K562 (cell line): Measurements from ENCODE around the gene TNNT1. TPM values are rescaled to one million over a fixed set of nuclear protein-coding genes. Genes with fewer than 3 reads are reported as not detected.
A peak's percentile ranks its signal among the peaks of the same experiment; 100 is the strongest.

ENCODE experiments used
- ARHGAP35 ChIP-seq: fragments of 450-650 bp; IDR thresholded peaks from 2 replicates; pipeline ENCODE4 v1.6.1; 2018; ENCODE audit not compliant: partially characterized antibody
- BRD4 ChIP-seq: fragments of 200-600 bp; sonication (generic); IDR thresholded peaks from 2 replicates; pipeline ENCODE4 v1.6.1; 2017; ENCODE audit warnings: inconsistent platforms
- CBX1 ChIP-seq: sonication (generic); IDR thresholded peaks from 2 replicates; pipeline ENCODE4 v1.6.1; 2016; ENCODE audit warnings: antibody characterized with exemption, low read depth, mild to moderate bottlenecking
- FOXJ2 ChIP-seq: fragments of 200-800 bp; sonication (Bioruptor generic); IDR thresholded peaks from 2 replicates; pipeline ENCODE4 v1.6.1; 2016; ENCODE audit warnings: missing genetic modification characterization, missing compliant biosample characterization
- GABPA ChIP-seq: fragments of 200-800 bp; sonication (Bioruptor generic); conservative IDR thresholded peaks from 2 replicates; pipeline ENCODE4 v1.6.1; 2016; ENCODE audit warnings: low read depth, missing genetic modification characterization, missing compliant biosample characterization
- KHSRP ChIP-seq: fragments of 450-650 bp; IDR thresholded peaks from 2 replicates; pipeline ENCODE4 v1.6.1; 2017
- POLR2A ChIP-seq: fragments of 450-650 bp; conservative IDR thresholded peaks from 2 replicates; pipeline ENCODE4 v1.6.1; 2016
- SREBF2 ChIP-seq: sonication (generic); formaldehyde crosslinking; IDR thresholded peaks from 2 replicates; pipeline ENCODE4 v1.4.0; 2020; ENCODE audit warnings: mild to moderate bottlenecking, missing genetic modification reagents
- SUPT5H ChIP-seq: fragments of 450-650 bp; IDR thresholded peaks from 2 replicates; pipeline ENCODE4 v1.6.1; 2016
- ZFX ChIP-seq: sonication (generic); formaldehyde crosslinking; IDR thresholded peaks from 2 replicates; pipeline ENCODE4 v1.8.0; 2022; ENCODE audit warnings: mild to moderate bottlenecking, missing genetic modification reagents, moderate library complexity
- polyA plus RNA-seq, 8 experiments: library from polyadenylated mRNA; depleted of rRNA in 4 of 8; stranded (reverse) in 5 of 8; unstranded in 3 of 8; fragments of >200 nt; fragmentation: Nextera tagmentation in 2 of 8; fragmentation: Illumina TruSeq in 1 of 8; extraction: Ambion mirVana in 2 of 8; extraction: Trizol in 1 of 8; gene quantifications; 2 replicates each; pipeline versions ENCODE4 v1.2.1 to v1.2.3, GENCODE V29; 2011 to 2014; ENCODE audit warnings: inconsistent platforms in 1 of 8, missing spikeins in 1 of 8
- total RNA-seq, 7 experiments: library from RNA; depleted of rRNA in 6 of 7; stranded (reverse); fragments of >200 nt in 6 of 7; fragmentation: Illumina TruSeq in 2 of 7; extraction: Trizol in 2 of 7; gene quantifications; 2 replicates each; pipeline versions ENCODE4 v1.2.1 to v1.2.3, GENCODE V29; 2011 to 2021; ENCODE audit warnings: low replicate concordance in 1 of 7
- TF ChIP-seq, protein P1 (sequence below): fragments of 450-650 bp; IDR thresholded peaks from 2 replicates; pipeline ENCODE4 v1.6.1; 2017; ENCODE audit warnings: antibody characterized with exemption
- TF ChIP-seq, protein P2 (sequence below): fragments of 450-650 bp; IDR thresholded peaks from 2 replicates; pipeline ENCODE4 v1.6.1; 2016; ENCODE audit warnings: mild to moderate bottlenecking, moderate library complexity
- TF ChIP-seq, protein P3 (sequence below): sonication (generic); formaldehyde crosslinking; IDR thresholded peaks from 2 replicates; pipeline ENCODE4 v1.8.0; 2022; ENCODE audit warnings: mild to moderate bottlenecking, missing genetic modification reagents, borderline replicate concordance

Gene TNNT1
- total and polyA plus RNA-seq, 9 of the 15 experiments (the other 6 are each of a cell fraction or from before 2014, with no cell fraction given), result 31.8 to 390 (median 227) TPM

DNA sequence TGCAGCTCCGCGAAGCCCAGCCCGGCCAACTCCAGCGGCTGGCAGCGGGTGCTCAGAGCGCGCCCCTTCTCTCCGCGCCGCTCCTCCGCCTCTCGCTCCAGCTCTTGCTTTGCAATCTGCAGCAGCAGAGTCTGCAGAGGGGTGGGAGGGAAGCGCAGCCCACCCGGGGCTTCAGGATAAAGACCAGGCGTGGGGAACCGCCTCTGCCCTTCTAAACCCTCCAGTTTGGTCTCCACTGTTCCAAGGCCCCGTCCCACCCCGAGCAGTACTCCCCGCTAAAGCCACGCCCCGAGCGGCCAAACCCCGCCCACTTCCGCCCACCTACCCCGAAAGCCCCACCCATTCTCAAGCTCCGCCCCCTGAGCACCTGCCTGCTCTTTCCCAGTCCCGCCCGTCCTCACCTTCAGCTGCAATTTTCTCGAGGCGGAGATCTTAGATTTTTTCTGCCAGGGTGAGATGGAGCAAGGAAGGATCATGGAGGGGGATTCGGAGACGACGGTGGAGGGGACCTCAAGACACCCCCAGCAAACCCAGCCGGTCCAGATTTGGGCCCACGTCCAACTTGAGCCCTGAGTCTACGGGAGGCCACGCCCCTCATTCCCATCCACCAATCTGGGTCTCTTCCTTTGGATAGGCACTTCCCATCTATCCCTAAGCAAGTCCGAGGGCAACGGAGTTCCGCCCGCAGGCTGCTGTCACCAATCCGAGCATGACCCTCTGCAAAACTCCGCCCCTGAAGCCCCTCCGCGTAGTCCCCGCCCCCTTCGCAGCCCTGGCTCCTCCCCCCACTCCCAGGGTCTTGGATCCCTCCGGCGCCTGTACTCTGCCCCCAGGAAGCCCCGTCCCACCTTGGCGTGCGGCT is 7.4 kb upstream of the TNNT1 start (continued):
- TF ChIP-seq ARHGAP35, result no peak
- TF ChIP-seq BRD4, result no peak
- TF ChIP-seq, protein P1, sequence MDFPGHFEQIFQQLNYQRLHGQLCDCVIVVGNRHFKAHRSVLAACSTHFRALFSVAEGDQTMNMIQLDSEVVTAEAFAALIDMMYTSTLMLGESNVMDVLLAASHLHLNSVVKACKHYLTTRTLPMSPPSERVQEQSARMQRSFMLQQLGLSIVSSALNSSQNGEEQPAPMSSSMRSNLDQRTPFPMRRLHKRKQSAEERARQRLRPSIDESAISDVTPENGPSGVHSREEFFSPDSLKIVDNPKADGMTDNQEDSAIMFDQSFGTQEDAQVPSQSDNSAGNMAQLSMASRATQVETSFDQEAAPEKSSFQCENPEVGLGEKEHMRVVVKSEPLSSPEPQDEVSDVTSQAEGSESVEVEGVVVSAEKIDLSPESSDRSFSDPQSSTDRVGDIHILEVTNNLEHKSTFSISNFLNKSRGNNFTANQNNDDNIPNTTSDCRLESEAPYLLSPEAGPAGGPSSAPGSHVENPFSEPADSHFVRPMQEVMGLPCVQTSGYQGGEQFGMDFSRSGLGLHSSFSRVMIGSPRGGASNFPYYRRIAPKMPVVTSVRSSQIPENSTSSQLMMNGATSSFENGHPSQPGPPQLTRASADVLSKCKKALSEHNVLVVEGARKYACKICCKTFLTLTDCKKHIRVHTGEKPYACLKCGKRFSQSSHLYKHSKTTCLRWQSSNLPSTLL, result no peak
- TF ChIP-seq FOXJ2 (tag), result no peak
- no peak for TF ChIP-seq SREBF2 (CRISPR knock-in tag)
- peak; percentile 53; the same call in 1 of the 2 replicates for TF ChIP-seq POLR2A
- no peak for TF ChIP-seq KHSRP
- no peak for TF ChIP-seq CBX1
- TF ChIP-seq, protein P2, sequence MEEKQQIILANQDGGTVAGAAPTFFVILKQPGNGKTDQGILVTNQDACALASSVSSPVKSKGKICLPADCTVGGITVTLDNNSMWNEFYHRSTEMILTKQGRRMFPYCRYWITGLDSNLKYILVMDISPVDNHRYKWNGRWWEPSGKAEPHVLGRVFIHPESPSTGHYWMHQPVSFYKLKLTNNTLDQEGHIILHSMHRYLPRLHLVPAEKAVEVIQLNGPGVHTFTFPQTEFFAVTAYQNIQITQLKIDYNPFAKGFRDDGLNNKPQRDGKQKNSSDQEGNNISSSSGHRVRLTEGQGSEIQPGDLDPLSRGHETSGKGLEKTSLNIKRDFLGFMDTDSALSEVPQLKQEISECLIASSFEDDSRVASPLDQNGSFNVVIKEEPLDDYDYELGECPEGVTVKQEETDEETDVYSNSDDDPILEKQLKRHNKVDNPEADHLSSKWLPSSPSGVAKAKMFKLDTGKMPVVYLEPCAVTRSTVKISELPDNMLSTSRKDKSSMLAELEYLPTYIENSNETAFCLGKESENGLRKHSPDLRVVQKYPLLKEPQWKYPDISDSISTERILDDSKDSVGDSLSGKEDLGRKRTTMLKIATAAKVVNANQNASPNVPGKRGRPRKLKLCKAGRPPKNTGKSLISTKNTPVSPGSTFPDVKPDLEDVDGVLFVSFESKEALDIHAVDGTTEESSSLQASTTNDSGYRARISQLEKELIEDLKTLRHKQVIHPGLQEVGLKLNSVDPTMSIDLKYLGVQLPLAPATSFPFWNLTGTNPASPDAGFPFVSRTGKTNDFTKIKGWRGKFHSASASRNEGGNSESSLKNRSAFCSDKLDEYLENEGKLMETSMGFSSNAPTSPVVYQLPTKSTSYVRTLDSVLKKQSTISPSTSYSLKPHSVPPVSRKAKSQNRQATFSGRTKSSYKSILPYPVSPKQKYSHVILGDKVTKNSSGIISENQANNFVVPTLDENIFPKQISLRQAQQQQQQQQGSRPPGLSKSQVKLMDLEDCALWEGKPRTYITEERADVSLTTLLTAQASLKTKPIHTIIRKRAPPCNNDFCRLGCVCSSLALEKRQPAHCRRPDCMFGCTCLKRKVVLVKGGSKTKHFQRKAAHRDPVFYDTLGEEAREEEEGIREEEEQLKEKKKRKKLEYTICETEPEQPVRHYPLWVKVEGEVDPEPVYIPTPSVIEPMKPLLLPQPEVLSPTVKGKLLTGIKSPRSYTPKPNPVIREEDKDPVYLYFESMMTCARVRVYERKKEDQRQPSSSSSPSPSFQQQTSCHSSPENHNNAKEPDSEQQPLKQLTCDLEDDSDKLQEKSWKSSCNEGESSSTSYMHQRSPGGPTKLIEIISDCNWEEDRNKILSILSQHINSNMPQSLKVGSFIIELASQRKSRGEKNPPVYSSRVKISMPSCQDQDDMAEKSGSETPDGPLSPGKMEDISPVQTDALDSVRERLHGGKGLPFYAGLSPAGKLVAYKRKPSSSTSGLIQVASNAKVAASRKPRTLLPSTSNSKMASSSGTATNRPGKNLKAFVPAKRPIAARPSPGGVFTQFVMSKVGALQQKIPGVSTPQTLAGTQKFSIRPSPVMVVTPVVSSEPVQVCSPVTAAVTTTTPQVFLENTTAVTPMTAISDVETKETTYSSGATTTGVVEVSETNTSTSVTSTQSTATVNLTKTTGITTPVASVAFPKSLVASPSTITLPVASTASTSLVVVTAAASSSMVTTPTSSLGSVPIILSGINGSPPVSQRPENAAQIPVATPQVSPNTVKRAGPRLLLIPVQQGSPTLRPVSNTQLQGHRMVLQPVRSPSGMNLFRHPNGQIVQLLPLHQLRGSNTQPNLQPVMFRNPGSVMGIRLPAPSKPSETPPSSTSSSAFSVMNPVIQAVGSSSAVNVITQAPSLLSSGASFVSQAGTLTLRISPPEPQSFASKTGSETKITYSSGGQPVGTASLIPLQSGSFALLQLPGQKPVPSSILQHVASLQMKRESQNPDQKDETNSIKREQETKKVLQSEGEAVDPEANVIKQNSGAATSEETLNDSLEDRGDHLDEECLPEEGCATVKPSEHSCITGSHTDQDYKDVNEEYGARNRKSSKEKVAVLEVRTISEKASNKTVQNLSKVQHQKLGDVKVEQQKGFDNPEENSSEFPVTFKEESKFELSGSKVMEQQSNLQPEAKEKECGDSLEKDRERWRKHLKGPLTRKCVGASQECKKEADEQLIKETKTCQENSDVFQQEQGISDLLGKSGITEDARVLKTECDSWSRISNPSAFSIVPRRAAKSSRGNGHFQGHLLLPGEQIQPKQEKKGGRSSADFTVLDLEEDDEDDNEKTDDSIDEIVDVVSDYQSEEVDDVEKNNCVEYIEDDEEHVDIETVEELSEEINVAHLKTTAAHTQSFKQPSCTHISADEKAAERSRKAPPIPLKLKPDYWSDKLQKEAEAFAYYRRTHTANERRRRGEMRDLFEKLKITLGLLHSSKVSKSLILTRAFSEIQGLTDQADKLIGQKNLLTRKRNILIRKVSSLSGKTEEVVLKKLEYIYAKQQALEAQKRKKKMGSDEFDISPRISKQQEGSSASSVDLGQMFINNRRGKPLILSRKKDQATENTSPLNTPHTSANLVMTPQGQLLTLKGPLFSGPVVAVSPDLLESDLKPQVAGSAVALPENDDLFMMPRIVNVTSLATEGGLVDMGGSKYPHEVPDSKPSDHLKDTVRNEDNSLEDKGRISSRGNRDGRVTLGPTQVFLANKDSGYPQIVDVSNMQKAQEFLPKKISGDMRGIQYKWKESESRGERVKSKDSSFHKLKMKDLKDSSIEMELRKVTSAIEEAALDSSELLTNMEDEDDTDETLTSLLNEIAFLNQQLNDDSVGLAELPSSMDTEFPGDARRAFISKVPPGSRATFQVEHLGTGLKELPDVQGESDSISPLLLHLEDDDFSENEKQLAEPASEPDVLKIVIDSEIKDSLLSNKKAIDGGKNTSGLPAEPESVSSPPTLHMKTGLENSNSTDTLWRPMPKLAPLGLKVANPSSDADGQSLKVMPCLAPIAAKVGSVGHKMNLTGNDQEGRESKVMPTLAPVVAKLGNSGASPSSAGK, result peak; percentile 44; the same call in 1 of the 2 replicates
- peak; percentile 67 for TF ChIP-seq ZFX (CRISPR knock-in tag)
- TF ChIP-seq GABPA (tag), result no peak
- TF ChIP-seq, protein P3, sequence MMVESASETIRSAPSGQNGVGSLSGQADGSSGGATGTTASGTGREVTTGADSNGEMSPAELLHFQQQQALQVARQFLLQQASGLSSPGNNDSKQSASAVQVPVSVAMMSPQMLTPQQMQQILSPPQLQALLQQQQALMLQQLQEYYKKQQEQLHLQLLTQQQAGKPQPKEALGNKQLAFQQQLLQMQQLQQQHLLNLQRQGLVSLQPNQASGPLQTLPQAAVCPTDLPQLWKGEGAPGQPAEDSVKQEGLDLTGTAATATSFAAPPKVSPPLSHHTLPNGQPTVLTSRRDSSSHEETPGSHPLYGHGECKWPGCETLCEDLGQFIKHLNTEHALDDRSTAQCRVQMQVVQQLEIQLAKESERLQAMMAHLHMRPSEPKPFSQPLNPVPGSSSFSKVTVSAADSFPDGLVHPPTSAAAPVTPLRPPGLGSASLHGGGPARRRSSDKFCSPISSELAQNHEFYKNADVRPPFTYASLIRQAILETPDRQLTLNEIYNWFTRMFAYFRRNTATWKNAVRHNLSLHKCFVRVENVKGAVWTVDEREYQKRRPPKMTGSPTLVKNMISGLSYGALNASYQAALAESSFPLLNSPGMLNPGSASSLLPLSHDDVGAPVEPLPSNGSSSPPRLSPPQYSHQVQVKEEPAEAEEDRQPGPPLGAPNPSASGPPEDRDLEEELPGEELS (CRISPR knock-in tag), result 0 out of 2 replicates have a peak, but pooled peaks have one; percentile 51
- TF ChIP-seq SUPT5H, result peak; percentile 49; the same call in 1 of the 2 replicates
